ENCODE data around the gene ZKSCAN5.

The ZKSCAN5 gene

DNA sequence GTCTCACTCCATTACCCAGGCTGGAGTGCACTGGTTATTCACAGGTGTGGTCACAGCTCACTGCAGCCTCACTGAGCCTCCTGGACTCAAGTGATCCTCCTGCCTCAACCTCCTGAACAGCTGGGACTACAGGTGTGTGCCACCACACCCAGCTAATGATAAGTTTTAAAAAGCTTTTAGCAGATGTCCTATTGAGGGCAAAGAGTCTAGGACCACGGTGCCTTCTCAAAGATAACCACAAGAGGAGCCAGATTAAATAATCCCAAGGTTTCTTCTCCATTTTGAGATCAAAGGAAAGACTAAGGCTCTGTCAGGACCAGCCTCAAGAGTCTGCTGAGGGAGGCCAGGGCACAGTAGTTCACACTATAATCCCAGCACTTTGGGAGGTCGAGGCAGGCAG is 43.2 kb upstream of the ZKSCAN5 start:
- TF ChIP-seq, protein P1, sequence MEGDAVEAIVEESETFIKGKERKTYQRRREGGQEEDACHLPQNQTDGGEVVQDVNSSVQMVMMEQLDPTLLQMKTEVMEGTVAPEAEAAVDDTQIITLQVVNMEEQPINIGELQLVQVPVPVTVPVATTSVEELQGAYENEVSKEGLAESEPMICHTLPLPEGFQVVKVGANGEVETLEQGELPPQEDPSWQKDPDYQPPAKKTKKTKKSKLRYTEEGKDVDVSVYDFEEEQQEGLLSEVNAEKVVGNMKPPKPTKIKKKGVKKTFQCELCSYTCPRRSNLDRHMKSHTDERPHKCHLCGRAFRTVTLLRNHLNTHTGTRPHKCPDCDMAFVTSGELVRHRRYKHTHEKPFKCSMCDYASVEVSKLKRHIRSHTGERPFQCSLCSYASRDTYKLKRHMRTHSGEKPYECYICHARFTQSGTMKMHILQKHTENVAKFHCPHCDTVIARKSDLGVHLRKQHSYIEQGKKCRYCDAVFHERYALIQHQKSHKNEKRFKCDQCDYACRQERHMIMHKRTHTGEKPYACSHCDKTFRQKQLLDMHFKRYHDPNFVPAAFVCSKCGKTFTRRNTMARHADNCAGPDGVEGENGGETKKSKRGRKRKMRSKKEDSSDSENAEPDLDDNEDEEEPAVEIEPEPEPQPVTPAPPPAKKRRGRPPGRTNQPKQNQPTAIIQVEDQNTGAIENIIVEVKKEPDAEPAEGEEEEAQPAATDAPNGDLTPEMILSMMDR (IDR thresholded peaks at IDR 0.05) = no peak

DNA sequence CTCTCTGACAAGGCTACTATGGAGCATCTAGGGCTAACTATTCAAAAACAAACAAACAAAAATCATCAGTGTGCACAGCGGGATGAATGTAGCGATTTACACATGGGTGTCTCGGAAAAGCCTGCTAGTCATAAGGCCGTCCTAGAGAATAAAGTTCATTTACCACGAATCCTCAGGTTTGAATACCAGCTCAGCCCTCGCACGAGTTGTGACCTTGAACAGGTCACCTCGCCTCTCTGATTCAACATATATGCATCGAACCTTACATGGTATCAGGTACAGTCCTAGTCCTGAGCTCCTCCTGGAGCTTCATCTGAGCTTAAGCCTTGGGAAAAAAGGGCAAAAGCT is 39.1 kb upstream of the ZKSCAN5 start:
- TF ChIP-seq, protein P1 (IDR thresholded peaks at IDR 0.05) = no peak

- TF ChIP-seq, protein P1 (IDR thresholded peaks at IDR 0.05) = no peak
Observed at GRCh38 chr7:99468336-99468918, 36.0 kb upstream of the ZKSCAN5 start.

DNA sequence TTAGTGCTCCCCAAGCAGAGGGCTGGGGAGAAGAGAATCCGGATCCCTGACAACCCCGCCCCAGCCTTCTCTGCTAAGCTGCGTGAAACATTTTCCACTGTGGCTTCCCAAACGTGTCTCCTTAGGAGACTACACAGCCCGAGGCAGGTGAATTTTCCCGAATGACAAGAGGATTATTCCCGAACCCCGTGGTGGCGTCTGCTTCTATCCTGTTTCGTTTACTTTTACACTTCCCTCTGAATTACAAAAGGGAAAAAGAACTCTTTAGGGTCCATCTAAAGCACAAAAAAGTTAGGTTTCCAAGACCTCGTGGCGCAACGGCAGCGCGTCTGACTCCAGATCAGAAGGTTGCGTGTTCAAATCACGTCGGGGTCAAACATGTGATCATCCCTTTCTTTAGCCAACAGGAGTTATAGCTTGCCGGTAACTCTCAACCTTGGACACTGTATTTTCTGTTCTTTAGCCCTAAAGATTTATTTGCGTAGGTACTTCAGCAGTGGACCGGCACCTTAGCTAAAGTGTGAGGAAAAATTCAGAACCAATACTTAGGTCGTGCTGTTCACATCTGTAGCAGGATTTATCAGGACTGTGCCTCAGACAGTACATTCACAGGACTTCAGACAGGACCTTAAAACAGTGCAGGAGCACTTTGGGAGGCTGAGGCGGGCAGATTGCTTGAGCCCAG is 34.9 kb upstream of the ZKSCAN5 start:
- TF ChIP-seq, protein P1 (IDR thresholded peaks at IDR 0.05) = no peak

- TF ChIP-seq, protein P1 (IDR thresholded peaks at IDR 0.05) = no peak
Observed at GRCh38 chr7:99472561-99473314, 31.7 kb upstream of the ZKSCAN5 start, which contains the start of gene ZNF789. Gene ZNF789, plus strand, starts transcription at chr7:99472890. Its CDS starts 3,567 bp downstream, at chr7:99476457.

- TF ChIP-seq, protein P1 (IDR thresholded peaks at IDR 0.05) = no peak
Observed at GRCh38 chr7:99473315-99473596, 31.2 kb upstream of the ZKSCAN5 start.

DNA sequence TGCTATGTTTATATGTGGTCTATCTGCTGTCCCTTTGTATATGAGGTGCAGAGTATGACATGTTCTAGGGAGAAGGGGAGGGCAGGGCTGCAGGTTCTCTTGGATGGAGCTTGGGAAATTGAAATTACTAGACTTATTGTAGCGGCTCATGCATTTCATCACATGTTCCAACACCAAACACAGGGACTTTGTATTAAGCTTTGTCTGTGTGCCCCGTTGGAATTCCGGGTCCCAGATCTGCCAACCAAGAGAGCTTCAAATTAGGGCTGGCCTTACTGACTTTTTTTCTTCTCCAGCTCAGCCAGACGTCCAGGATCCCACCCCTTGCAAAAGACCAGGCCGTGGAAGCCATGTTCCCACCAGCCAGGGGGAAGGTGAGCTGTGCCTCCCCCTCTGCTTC is 28.4 kb upstream of the ZKSCAN5 start:
- TF ChIP-seq, protein P1 (IDR thresholded peaks at IDR 0.05) = no peak

Measured in LNCAP (cell line).